ENCODE measurements around the gene TAS1R3.
A peak's percentile ranks its signal among the peaks of the same experiment; 100 is the strongest.

Gene TAS1R3

GRCh38 chr1:1324524-1325287 is 6.4 kb upstream of the TAS1R3 start, which contains the start of the genes CPTP and INTS11:
CPTP (plus strand) TSS chr1:1324802; CDS start chr1:1326911, 2,109 bp downstream.
INTS11 (minus strand) TSS chr1:1324660; CDS start chr1:1324608, 52 bp downstream.
- DNase-seq, result peak; percentile 95

- no peak for DNase-seq
Measured at GRCh38 chr1:1325288-1326074, 5.6 kb upstream of the TAS1R3 start.

GRCh38 chr1:1326075-1326605 is 4.9 kb upstream of the TAS1R3 start:
- DNase-seq, result no peak

GRCh38 chr1:1327291-1327690 is 3.8 kb upstream of the TAS1R3 start:
- DNase-seq, result no peak

GRCh38 chr1:1328254-1328653 is 2.8 kb upstream of the TAS1R3 start:
- no peak for DNase-seq

- DNase-seq, result no peak
Measured at GRCh38 chr1:1329304-1330210, 1.5 kb upstream of the TAS1R3 start.

GRCh38 chr1:1330366-1331067 is 563 bp upstream of the TAS1R3 start:
- DNase-seq, result no peak

- DNase-seq, result no peak
Measured at GRCh38 chr1:1332031-1332755, 1.1 kb downstream of the TAS1R3 start.

GRCh38 chr1:1332774-1333480 is 1.8 kb downstream of the TAS1R3 start:
- DNase-seq, result no peak

GRCh38 chr1:1333551-1334241 is 2.6 kb downstream of the TAS1R3 start:
- no peak for DNase-seq

GRCh38 chr1:1334835-1335234 is 3.8 kb downstream of the TAS1R3 start:
- no peak for DNase-seq

GRCh38 chr1:1335283-1335682 is 4.2 kb downstream of the TAS1R3 start:
- DNase-seq, result no peak

GRCh38 chr1:1335792-1336248 is 4.7 kb downstream of the TAS1R3 start:
- no peak for DNase-seq

- DNase-seq, result no peak
Measured at GRCh38 chr1:1336446-1336845, 5.4 kb downstream of the TAS1R3 start.

GRCh38 chr1:1336931-1337792 is 6.1 kb downstream of the TAS1R3 start:
- DNase-seq, result no peak

GRCh38 chr1:1337793-1338147 is 6.7 kb downstream of the TAS1R3 start:
- peak; percentile 17 for DNase-seq

GRCh38 chr1:1338278-1338677 is 7.2 kb downstream of the TAS1R3 start:
- DNase-seq, result no peak

GRCh38 chr1:1340185-1340584 is 9.1 kb downstream of the TAS1R3 start:
- no peak for DNase-seq
